ENCODE results near the gene ARHGEF6.

DNA sequence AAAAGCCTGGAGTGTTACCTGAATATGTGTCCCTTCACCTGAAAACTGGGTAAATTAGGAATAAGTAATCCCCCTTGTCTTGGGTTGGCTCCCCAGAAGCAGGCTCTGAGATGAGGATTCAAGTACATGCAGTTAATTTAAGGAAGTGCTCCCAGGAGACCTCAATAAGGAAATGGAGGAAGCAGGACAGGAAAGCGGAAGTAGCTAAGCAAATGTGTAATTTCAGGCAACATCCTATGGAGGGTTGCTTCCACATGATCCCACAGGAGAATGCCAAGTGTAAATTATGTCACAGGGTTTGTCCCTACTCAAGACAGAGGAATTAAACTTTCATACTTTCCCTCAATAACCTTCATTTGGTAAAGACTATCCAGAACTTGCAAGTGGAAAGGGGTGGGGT, 48.1 kb upstream of the ARHGEF6 start:
- TF ChIP-seq, protein P1, sequence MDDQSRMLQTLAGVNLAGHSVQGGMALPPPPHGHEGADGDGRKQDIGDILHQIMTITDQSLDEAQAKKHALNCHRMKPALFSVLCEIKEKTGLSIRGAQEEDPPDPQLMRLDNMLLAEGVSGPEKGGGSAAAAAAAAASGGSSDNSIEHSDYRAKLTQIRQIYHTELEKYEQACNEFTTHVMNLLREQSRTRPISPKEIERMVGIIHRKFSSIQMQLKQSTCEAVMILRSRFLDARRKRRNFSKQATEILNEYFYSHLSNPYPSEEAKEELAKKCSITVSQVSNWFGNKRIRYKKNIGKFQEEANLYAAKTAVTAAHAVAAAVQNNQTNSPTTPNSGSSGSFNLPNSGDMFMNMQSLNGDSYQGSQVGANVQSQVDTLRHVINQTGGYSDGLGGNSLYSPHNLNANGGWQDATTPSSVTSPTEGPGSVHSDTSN (CRISPR knock-in tag; IDR thresholded peaks at IDR 0.05), result no peak
- no peak for TF ChIP-seq SP7 (tag by site-specific recombination; IDR thresholded peaks at IDR 0.05)
- TF ChIP-seq MEIS1 (CRISPR knock-in tag; IDR thresholded peaks at IDR 0.05; ENCODE audit: borderline replicate concordance), result no peak
- no peak for TF ChIP-seq ZNF843 (tag by site-specific recombination; IDR thresholded peaks at IDR 0.05)
- TF ChIP-seq ZNF132 (tag by site-specific recombination; IDR thresholded peaks at IDR 0.05; ENCODE audit: borderline replicate concordance), result no peak
- TF ChIP-seq ZNF629 (tag by site-specific recombination; IDR thresholded peaks at IDR 0.05), result no peak
- TF ChIP-seq, protein P2, sequence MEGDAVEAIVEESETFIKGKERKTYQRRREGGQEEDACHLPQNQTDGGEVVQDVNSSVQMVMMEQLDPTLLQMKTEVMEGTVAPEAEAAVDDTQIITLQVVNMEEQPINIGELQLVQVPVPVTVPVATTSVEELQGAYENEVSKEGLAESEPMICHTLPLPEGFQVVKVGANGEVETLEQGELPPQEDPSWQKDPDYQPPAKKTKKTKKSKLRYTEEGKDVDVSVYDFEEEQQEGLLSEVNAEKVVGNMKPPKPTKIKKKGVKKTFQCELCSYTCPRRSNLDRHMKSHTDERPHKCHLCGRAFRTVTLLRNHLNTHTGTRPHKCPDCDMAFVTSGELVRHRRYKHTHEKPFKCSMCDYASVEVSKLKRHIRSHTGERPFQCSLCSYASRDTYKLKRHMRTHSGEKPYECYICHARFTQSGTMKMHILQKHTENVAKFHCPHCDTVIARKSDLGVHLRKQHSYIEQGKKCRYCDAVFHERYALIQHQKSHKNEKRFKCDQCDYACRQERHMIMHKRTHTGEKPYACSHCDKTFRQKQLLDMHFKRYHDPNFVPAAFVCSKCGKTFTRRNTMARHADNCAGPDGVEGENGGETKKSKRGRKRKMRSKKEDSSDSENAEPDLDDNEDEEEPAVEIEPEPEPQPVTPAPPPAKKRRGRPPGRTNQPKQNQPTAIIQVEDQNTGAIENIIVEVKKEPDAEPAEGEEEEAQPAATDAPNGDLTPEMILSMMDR (tag by site-specific recombination; IDR thresholded peaks at IDR 0.05), result no peak
- TF ChIP-seq, protein P3, sequence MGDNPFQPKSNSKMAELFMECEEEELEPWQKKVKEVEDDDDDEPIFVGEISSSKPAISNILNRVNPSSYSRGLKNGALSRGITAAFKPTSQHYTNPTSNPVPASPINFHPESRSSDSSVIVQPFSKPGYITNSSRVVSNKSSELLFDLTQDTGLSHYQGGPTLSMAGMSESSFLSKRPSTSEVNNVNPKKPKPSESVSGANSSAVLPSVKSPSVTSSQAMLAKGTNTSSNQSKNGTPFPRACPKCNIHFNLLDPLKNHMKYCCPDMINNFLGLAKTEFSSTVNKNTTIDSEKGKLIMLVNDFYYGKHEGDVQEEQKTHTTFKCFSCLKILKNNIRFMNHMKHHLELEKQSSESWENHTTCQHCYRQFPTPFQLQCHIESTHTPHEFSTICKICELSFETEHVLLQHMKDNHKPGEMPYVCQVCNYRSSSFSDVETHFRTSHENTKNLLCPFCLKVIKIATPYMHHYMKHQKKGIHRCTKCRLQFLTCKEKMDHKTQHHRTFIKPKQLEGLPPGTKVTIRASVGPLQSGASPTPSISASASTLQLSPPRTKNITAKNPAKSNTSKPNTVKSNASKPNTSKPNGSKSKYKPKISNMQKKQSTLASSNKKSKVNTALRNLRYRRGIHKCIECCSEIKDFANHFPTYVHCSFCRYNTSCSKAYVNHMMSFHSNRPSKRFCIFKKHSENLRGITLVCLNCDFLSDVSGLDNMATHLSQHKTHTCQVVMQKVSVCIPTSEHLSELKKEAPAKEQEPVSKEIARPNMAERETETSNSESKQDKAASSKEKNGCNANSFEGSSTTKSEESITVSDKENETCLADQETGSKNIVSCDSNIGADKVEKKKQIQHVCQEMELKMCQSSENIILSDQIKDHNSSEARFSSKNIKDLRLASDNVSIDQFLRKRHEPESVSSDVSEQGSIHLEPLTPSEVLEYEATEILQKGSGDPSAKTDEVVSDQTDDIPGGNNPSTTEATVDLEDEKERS (tag by site-specific recombination; IDR thresholded peaks at IDR 0.05), result no peak
- TF ChIP-seq YY1 (tag by site-specific recombination; IDR thresholded peaks at IDR 0.05), result no peak
- TF ChIP-seq ZNF133 (tag by site-specific recombination; IDR thresholded peaks at IDR 0.05), result no peak
- TF ChIP-seq ZBTB21 (tag by site-specific recombination; IDR thresholded peaks at IDR 0.05), result no peak
- TF ChIP-seq, protein P4, sequence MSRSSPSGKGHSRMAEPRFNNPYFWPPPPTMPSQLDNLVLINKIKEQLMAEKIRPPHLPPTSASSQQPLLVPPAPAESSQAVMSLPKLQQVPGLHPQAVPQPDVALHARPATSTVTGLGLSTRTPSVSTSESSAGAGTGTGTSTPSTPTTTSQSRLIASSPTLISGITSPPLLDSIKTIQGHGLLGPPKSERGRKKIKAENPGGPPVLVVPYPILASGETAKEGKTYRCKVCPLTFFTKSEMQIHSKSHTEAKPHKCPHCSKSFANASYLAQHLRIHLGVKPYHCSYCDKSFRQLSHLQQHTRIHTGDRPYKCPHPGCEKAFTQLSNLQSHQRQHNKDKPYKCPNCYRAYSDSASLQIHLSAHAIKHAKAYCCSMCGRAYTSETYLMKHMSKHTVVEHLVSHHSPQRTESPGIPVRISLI (tag by site-specific recombination; IDR thresholded peaks at IDR 0.05), result no peak
- TF ChIP-seq, protein P5, sequence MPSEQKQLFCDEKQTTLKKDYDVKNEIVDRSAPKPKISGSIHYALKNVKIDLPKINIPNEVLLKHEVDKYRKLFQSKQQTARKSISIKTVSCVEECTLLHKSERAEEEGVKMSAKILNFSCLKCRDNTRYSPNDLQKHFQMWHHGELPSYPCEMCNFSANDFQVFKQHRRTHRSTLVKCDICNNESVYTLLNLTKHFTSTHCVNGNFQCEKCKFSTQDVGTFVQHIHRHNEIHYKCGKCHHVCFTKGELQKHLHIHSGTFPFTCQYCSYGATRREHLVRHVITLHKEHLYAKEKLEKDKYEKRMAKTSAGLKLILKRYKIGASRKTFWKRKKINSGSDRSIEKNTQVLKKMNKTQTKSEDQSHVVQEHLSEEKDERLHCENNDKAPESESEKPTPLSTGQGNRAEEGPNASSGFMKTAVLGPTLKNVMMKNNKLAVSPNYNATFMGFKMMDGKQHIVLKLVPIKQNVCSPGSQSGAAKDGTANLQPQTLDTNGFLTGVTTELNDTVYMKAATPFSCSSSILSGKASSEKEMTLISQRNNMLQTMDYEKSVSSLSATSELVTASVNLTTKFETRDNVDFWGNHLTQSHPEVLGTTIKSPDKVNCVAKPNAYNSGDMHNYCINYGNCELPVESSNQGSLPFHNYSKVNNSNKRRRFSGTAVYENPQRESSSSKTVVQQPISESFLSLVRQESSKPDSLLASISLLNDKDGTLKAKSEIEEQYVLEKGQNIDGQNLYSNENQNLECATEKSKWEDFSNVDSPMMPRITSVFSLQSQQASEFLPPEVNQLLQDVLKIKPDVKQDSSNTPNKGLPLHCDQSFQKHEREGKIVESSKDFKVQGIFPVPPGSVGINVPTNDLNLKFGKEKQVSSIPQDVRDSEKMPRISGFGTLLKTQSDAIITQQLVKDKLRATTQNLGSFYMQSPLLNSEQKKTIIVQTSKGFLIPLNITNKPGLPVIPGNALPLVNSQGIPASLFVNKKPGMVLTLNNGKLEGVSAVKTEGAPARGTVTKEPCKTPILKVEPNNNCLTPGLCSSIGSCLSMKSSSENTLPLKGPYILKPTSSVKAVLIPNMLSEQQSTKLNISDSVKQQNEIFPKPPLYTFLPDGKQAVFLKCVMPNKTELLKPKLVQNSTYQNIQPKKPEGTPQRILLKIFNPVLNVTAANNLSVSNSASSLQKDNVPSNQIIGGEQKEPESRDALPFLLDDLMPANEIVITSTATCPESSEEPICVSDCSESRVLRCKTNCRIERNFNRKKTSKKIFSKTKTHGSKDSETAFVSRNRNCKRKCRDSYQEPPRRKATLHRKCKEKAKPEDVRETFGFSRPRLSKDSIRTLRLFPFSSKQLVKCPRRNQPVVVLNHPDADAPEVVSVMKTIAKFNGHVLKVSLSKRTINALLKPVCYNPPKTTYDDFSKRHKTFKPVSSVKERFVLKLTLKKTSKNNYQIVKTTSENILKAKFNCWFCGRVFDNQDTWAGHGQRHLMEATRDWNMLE (tag by site-specific recombination; conservative IDR thresholded peaks at IDR 0.05; ENCODE audit: low read depth), result no peak

All from HEK293 (cell line).